GM21717 (cell line): ENCODE measurements around the gene PANX2.

Experiments used
- ATAC-seq: cut with Tn5 transposase; IDR thresholded peaks from one replicate; pipeline ENCODE4 v1.9.1; 2021; ENCODE audit warnings: mild to moderate bottlenecking, moderate library complexity; ENCODE audit not compliant: unreplicated experiment

Gene PANX2

DNA sequence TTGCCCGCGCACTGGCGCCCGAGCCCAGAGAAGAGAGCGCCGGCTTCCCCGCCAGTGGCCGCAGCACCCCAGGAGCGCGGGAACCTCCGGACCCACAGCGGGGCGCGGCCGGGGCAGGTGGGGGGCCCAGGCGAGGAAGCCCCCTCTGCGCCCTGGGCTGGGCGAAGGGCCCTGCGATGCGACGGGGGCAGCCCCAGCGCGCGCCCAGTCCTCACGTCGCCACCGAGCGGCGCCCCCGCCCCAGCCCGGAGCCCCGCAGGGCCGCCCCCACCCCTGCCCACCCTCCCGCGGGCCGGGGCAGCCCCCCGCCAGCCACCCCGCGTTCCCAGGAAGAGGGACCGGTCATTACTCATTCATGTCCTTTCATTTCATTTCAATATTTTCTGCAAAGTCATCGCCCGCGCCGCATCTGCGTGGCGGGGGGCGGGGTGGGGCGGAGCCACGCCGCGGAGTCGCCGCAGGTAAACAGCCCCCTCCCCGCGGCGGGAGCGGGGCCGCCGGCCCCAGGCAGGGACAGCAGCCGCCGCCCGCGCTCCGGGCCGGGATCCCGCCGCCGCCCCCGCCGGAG lies 673 bp upstream of the PANX2 start:
- ATAC-seq, result no peak

DNA sequence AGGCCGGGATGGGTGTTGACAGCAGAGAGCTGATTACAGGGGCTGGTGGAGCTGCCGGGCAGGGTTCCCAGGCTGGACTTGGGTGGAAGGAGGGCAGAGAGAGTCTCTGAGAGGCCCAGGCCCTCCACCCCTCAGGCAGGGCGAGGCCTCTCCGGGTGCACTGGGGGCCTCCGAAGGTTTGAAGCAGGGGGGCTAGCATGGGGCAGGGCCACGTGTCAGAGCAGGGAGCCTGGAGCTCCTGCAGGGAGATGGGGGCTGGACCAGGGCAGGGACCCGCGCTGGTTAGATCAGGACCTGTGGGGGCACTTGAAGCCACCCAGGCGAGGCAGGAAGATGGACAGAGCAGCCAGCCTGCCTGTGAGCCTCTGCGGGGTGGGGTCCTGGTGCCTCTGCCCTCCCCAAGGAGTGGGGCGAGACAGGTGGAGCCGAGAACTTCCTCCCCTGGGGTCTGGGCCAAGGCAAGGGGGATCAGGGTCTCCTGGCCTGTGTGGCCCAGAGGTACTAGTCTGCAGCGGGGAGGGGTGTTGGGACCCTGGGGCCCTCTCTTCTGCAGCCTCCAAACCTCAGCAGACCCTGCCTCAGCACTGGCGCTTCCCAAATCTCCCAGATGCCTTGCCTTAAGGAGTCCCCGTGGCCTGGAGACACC lies 911 bp downstream of the PANX2 start:
- ATAC-seq, result no peak

DNA sequence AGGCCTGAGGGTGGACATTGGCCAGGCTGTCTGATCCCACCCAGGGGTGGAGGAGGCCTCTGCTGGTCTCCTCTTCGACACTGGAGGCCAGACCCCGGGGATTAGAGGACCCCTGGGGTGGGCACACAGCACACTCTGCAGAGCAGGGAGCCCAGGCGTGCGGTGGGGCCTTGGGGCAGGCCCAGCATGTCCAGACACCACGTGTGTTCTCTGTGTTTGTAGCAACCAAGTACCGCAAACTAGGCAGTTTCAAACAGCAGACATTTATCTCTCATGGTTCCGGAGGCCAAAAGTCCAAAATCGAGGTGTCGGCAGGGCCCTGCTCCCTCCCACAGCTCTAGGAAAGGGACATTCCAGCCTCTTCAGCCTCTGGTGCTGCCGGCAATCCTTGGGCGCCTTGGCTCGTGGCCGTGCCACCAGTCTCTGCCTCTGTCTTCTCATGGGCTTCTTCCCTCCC lies 1.5 kb downstream of the PANX2 start:
- ATAC-seq, result no peak

DNA sequence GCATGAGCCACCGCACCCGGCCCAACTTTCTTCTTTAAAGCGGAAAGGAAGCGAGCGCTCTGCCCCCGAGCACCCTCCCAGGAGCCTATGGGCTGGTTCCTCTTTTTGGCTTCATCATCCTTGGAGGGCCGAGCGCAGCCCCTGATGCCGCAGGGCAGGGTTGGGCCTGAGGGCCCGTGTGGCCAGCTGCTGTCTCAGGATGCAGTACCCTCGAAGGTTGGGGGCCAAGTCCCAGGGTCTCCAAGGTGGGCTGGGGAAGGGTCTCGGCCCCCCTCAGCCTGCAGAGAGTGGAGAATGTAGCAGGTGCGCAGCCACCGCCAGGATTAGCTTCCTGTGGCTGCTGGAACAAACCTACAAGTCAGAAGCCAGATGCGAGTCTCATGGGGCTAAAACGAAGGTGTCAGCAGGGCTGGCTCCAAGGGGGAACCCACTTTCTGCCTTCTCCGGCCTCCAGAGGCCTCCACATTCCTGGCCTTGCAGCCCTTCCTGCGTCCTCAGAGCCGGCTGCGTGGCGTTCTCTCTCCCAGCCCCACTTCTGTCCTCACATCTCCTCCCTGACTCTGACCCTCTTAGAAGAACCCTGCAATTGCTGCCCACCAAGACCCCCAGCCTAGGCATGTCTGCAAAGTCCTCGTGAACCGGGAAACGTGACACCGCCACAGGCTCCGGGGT lies 2.9 kb downstream of the PANX2 start:
- no peak for ATAC-seq

DNA sequence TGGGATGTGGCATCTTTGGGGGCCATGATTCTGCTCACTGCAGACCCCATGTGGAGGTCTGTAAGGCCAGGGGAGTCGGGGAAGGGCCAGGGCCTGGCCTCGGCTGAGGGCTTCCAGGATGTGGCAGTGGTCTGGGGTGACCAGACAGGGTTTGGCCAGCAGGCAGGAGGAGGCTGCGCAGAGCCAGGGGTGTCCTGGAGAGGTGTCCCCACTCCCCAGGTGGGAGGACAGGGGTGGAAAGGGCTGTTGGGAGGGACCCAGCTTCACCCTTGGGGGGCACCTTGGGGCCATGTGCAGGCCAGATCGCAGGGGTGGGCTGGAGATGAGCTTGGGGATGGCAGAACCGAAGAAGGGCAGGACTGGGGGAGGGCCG lies 3.4 kb downstream of the PANX2 start:
- no peak for ATAC-seq

DNA sequence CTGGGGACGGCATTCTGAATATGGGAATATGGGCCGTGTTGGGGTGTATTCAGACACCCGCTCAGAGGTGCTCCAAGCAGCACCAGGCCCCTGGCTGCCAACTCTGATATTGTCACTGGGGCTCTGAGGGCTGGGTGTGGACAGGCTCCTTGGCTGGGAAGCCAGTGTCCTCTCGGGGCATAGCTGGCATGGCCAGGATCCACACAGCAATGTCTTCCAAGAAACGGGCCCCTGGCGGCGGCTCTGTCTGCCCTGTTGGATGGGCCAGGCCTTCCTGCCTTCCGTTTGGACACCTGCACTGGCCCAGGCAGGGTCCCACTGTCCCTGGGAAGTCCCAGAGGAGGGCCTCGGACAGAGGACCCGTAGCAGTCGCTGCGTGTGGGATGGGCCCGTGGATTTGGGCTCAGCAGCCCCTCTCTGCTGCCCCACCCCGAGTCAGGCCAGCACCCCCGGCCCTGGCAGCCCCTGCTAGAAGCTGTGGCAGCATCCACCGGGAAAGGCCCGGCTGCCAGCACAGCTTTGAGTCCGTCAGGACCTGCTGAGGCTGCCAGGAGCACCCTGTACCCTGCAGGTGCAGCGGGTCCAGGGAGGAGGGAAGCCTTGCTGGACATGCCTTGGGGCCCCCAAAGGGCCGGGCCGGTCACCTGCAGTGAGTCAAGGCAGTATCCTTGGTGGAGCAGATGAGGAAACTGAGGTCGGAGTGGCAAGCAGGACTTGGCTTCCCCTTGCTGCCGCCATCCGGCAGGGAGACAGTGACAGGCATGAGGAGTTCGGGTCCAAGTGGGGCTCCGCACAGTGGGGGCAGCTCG lies 4.1 kb downstream of the PANX2 start:
- no peak for ATAC-seq

DNA sequence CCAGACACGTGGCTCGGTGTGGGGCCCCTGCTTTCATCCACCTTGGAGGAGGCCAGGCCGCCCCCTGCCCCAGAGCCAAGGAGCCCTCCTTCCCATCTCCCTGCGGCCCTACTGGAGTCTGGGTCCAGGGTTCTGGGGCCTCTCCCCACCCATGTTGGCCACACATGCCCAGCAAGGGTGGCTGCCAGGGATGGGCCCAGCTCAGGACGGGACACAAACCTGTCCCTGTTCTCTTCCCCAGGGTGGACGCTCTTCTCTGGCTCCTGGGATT lies 4.6 kb downstream of the PANX2 start:
- no peak for ATAC-seq

DNA sequence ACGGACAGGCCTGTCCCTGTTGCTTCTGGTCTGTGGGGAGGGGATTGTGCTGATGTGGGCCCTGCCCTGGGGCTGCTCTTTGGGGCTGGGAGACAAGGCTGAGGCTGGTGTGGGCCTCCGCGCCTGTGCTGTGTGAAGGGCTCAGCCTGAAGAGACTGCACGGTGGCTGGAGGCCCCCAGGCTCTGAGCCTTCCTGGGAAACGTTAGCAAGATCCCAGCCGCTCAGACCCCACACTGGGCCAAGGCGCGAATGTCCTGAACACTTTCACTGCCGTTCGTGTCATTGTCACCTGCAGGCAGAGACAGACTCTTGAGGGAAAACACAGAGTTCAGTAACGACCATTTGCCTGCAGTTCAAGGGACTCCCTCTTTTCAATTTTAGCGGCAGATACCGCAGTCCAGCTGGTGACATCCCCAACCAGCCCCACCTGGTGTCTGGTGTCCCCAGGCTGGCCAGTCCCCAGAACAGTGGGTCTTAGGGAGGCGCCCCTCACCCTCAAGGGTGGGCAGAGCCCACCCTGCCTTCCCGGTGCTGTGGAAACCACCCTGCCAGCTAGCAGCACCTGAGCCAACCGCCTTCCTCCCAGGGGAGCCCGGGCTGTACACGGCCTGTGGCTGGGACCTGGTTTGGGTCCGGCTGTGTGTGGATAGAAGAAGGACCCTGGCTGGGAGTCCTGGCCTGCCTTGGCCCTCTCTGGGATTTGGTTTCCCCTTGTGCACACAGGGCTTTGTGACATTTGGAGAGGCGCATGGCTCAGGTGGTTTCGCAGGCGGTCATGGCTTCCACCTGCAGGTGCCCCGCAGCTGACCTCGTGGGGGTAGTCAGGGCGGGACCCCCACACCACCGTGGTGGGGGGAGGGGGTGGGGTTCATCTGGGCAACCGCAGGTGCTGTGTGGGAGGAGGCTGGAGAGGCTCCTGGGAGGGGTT lies 5.7 kb downstream of the PANX2 start:
- no peak for ATAC-seq

DNA sequence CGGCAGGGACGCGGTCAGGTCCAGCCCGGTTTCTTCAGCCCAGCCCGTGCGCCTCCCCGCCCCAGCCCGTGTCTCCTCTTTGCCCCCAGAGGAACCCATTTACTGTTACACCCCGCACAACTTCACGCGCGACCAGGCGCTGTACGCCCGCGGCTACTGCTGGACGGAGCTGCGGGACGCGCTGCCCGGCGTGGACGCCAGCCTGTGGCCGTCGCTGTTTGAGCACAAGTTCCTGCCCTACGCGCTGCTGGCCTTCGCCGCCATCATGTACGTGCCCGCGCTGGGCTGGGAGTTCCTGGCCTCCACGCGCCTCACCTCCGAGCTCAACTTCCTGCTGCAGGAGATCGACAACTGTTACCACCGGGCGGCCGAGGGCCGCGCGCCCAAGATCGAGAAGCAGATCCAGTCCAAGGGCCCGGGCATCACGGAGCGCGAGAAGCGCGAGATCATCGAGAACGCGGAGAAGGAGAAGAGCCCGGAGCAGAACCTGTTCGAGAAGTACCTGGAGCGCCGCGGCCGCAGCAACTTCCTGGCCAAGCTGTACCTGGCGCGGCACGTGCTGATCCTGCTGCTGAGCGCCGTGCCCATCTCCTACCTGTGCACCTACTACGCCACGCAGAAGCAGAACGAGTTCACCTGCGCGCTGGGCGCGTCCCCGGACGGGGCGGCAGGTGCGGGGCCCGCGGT lies 6.5 kb downstream of the PANX2 start:
- no peak for ATAC-seq

DNA sequence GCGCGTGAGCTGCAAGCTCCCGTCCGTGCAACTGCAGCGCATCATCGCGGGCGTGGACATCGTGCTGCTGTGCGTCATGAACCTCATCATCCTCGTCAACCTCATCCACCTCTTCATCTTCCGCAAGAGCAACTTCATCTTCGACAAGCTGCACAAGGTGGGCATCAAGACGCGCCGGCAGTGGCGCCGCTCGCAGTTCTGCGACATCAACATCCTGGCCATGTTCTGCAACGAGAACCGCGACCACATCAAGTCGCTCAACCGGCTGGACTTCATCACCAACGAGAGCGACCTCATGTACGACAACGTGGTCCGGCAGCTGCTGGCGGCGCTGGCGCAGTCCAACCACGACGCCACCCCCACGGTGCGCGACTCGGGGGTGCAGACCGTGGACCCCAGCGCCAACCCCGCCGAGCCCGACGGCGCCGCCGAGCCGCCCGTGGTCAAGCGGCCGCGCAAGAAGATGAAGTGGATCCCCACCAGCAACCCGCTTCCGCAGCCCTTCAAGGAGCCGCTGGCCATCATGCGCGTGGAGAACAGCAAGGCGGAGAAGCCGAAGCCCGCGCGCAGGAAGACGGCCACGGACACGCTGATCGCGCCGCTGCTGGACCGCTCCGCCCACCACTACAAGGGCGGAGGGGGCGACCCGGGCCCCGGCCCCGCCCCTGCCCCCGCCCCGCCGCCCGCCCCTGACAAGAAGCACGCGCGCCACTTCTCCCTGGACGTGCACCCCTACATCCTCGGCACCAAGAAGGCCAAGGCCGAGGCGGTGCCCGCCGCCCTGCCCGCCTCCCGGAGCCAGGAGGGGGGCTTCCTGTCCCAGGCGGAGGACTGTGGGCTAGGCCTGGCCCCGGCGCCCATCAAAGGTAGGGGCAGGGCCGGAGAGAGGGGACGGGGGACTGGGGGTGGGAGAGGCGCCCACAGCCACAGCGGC lies 7.3 kb downstream of the PANX2 start:
- no peak for ATAC-seq

DNA sequence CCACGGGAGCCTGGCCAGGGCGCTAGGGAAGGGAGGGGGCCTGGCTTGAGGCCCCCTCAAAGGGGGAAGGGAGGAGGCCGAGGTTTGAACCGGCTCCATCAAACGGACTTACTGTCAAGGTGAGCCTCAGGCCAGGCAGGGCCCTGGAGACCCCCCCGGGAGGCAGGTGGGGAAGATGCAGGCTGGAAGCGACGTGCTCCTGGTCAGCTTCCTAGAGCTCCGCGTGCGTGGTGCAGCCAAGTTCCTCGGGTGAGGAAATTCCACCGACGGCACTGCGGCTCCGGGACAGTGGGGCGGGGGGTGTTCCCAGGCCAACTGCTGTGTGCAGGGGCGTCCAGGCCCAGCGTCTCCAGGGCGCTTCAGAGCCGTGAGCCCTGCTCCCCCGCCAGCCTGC lies 7.9 kb downstream of the PANX2 start:
- no peak for ATAC-seq

DNA sequence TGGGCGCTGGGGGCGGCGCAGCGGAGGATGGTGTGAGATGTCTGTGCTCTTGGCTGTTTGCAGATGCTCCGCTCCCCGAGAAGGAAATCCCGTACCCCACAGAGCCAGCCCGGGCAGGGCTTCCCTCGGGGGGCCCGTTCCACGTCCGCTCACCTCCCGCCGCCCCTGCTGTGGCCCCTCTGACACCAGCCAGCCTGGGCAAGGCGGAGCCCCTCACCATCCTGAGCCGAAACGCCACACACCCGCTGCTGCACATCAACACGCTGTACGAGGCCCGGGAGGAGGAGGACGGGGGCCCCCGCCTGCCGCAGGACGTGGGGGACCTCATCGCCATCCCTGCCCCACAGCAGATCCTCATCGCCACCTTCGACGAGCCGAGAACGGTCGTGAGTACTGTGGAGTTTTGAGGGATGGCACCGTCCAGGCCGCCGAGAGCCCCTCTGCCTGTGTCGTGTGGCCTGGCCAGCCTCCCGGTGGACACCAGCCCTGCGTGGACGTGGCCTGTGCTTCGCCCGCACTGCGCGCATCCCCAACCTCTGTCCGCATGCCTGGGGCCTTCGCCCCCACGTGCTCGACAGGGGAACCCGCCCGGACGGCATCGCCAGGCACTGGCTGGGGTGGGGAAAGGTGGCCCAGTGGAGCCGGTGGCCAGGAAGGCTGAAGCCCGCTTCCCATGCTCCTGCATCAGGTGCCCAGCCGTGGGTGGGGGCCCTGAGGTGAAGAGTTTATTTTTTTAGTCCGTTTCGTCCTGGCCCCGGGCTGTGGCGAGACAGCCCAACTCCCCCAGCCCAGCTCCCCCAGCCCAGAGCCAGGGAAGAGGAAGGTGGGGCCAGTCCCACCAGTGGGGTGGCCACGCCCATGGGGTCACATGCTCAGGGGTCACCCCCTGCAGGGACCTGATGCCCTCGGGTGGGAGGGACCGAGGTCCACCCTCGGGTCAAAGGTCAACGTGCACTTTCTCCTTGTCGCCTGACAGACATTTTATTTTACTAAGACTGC lies 8.6 kb downstream of the PANX2 start:
- no peak for ATAC-seq

DNA sequence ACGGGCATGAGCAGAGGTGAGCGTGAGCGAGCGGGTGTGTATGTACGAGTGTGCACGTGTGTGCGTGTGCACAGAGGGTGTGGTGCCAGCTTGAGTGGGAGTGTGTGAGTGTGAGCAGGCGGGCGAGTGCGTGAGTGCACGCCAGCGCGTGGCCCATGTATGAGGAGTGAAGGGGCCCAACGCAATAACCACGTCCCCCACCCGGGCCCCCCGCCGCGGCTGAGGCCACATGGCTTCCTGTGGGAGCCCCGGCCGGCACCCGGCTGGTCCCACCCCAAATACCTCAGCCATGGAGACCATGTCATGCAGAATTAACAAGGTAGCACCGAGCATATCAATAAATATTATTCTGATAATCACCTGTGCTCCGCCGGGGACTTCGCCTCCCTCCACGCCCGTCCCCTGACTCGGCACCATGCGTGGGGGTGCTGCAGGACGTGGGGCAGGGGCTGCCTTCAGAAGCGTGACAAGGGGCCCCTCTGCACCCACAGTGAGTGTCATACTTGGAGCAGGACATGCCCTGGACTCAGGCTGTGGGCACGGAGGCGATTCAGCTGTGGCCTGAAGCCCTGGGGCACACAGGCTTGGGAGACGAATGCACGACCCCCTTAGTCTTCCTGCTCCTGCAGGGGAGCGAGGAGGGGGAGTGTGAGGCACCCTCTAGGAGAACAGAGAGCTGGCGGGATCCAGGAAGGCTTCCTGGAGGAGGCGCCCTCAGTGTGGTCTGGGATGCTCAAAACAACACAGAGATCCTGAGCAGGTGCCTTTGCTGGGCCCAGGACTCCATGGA lies 9.6 kb downstream of the PANX2 start:
- ATAC-seq, result no peak

DNA sequence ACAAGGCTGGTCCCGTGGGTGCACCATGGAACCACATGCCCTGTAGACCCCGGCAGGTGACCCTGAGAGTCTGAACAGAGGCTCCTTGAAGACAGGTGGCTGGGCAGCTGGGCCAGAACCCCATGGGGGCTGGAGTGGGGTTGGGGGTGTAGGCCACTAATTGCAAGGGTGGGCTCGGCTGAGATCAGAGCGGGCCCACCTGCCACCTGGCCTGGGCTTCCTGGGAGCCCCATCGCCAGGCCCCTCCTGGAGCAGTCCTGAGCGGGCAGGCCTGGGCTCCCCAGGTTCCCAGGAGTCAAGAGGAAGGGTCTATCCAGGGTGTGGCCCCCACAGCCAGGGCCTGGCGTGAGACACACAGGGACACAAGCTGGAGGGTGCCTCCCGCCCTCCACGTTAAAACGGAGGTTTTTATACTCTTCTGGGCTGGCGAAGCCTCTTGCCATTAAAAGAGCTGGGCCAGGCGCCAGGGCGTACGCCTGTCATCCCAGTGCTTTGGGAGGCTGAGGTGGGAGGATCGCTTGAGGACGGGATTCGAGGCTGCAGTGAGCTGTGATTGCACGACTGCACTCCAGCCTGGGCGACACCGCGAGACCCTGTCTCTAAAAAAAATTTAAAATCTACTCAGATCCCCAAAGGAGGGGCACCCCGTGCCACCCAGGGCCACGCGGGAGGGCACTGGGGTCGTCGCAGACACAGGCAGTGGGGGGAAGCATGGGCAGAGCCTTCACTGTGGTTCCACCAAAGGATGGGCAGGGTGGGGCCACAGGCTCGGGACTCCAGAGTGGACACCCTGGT lies 10.4 kb downstream of the PANX2 start:
- no peak for ATAC-seq

DNA sequence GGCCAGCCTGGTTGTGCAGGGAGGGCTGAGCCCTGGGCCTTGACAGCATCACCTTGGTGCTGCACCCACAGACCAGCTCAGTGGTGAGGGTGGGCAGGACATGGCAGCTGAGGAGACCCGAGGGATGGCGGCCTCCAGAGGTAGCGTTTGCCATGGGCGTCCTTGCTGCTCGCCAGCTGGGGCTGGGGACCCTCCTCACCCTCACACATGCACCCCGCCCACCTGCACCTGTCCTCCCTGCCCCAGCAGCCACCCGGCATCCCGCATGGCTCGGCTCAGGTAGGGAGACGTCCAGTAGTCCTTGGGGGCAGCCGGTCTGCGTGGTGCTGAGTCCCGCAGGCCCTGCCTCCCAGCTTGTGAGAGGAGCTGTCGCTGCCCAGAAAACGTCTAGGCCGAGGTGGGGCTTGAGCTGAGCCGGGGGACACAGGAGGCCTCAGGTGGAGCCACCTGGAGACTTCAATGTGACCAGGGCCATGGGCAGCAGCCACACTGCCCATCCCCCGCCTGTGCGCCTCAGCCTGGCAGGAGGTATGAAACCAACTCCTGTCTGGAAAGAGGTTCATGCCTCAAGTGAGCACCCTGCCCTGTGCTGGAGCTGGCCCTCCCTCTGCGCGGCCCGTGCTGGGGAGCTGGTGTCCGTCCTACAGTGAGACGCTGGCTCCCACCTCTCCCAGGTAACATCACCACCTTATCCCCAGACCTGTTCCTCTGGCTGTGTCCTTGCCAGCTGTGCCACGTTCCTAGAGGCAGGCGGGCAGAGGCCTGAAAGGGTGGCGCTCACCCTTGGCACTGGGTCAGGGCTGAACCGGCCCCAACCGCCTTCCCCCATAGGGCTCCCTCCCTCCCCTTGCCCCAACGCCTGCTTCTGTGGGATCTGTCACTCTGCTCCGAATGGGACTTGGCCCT lies 11.9 kb downstream of the PANX2 start:
- ATAC-seq, result no peak
